Fibroblast of villous mesenchyme (primary cell): ENCODE data around the gene RPRD1A. TPM values are rescaled to one million over a fixed set of nuclear protein-coding genes. Genes with fewer than 3 reads are reported as not detected.
"Not testable (repeated sequence)": the region's sequence is repeated elsewhere in the genome, so short reads cannot be mapped to it uniquely, and the experiment has no call there.

Source experiments
- DNase-seq: peaks from one replicate; pipeline ENCODE4 v3.0.0-alpha.2; 2010; ENCODE audit warnings: low read depth
- H3K4me3 ChIP-seq: 2 replicates; pipeline ENCODE4 v1.5.1; 2011; ENCODE audit warnings: low read depth, mild to moderate bottlenecking, low read length
- CTCF ChIP-seq: IDR thresholded peaks from 2 replicates; pipeline ENCODE4 v1.5.1; 2012; ENCODE audit warnings: low read depth, mild to moderate bottlenecking, low read length; ENCODE audit not compliant: insufficient read depth
- total RNA-seq: library from RNA; depleted of rRNA; stranded (reverse); fragments of >200 nt; gene quantifications from 2 replicates; pipeline ENCODE4 v1.2.3, GENCODE V29; 2012

Gene RPRD1A
- total RNA-seq, 1 donor, result 70.4 TPM

GRCh38 chr18:36094431-36094830, 27.1 kb upstream of the RPRD1A start:
- no peak for TF ChIP-seq CTCF
- DNase-seq, result no peak
- no peak overlapping the region for H3K4me3 ChIP-seq

- not testable (repeated sequence) for DNase-seq, H3K4me3 ChIP-seq
Observed at GRCh38 chr18:36092116-36092515, 24.8 kb upstream of the RPRD1A start.

GRCh38 chr18:36089001-36089400, 21.6 kb upstream of the RPRD1A start:
- H3K4me3 ChIP-seq, result no peak overlapping the region
- no peak for TF ChIP-seq CTCF
- no peak for DNase-seq

- no peak for DNase-seq
- no peak for TF ChIP-seq CTCF
Observed at GRCh38 chr18:36088256-36088655, 20.9 kb upstream of the RPRD1A start.

GRCh38 chr18:36086186-36086585, 18.8 kb upstream of the RPRD1A start:
- no peak for DNase-seq
- no peak for TF ChIP-seq CTCF
- no peak overlapping the region for H3K4me3 ChIP-seq

More at GRCh38 chr18:36088256-36088655, 20.9 kb upstream of the RPRD1A start:
- no peak overlapping the region for H3K4me3 ChIP-seq

- no peak for DNase-seq
- no peak for TF ChIP-seq CTCF
- no peak overlapping the region for H3K4me3 ChIP-seq
Observed at GRCh38 chr18:36085195-36085594, 17.8 kb upstream of the RPRD1A start.

GRCh38 chr18:36083729-36084128, 16.4 kb upstream of the RPRD1A start:
- no peak overlapping the region for H3K4me3 ChIP-seq
- TF ChIP-seq CTCF, result no peak
- DNase-seq, result no peak

GRCh38 chr18:36081118-36081517, 13.8 kb upstream of the RPRD1A start:
- DNase-seq, H3K4me3 ChIP-seq: not testable (repeated sequence)
